Lower leg skin (tissue), 3 donors: ENCODE measurements around the gene DCBLD1.

ENCODE experiments used
- POLR2A ChIP-seq, 2 donors: fragments of 450-650 bp; IDR thresholded peaks; one replicate each; pipeline ENCODE4 v1.6.1; 2016 to 2017; ENCODE audit warnings: antibody characterized with exemption in 2 of 2, mild to moderate bottlenecking in 1 of 2, moderate library complexity in 1 of 2
- TF ChIP-seq, protein P1 (sequence below), 3 donors: fragments of 450-650 bp; IDR thresholded peaks; one replicate each; pipeline ENCODE4 v1.5.1; 2016; ENCODE audit warnings: antibody characterized with exemption in 3 of 3, mild to moderate bottlenecking in 3 of 3, moderate library complexity in 2 of 3

- TF ChIP-seq, protein P1, sequence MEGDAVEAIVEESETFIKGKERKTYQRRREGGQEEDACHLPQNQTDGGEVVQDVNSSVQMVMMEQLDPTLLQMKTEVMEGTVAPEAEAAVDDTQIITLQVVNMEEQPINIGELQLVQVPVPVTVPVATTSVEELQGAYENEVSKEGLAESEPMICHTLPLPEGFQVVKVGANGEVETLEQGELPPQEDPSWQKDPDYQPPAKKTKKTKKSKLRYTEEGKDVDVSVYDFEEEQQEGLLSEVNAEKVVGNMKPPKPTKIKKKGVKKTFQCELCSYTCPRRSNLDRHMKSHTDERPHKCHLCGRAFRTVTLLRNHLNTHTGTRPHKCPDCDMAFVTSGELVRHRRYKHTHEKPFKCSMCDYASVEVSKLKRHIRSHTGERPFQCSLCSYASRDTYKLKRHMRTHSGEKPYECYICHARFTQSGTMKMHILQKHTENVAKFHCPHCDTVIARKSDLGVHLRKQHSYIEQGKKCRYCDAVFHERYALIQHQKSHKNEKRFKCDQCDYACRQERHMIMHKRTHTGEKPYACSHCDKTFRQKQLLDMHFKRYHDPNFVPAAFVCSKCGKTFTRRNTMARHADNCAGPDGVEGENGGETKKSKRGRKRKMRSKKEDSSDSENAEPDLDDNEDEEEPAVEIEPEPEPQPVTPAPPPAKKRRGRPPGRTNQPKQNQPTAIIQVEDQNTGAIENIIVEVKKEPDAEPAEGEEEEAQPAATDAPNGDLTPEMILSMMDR (IDR thresholded peaks at IDR 0.05): no peak
- TF ChIP-seq POLR2A (IDR thresholded peaks at IDR 0.05): no peak
Measured at GRCh38 chr6:117533775-117534174, 51.3 kb downstream of the DCBLD1 start.
